Measurements from ENCODE around the gene SQOR. TPM values are rescaled to one million over a fixed set of nuclear protein-coding genes. Genes with fewer than 3 reads are reported as not detected.

The SQOR gene
- total RNA-seq, 5 donors from 2014 or later (not counting 1 experiment from before 2014, with no cell fraction given) = 29.5 to 43.0 (median 33.4) TPM

DNA sequence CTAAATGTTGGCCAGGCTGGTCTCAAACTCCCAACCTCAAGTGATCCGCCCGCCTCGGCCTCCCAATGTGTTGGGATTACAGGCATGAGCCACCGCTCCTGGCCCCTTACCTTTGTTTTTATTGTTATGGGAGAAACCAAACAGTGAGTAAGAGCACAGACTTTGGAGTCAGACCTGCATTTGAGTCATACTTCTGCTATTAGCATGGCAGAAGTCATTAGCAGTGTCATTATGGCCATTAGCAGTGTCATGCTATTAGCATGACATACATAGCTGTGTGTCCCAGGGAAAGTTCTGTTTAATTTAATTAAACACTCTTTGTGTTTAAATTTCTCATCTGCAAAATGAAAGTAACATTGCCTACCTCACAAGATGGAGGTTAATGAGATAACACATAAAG is 54.8 kb downstream of the SQOR start:
- Histone ChIP-seq H3K9me3 (no peaks in the 10 kb centered on the region), H3K27ac (ENCODE audit: low read length) (no peak overlapping the region), H3K27me3 (replicated peaks in 1 of 2; ENCODE audit: control insufficient read depth in 2 of 2, extremely low read depth in 1 of 2, insufficient read depth in 2 of 2, low read length in 1 of 2) (no peaks in the 10 kb centered on the region), H3K4me1 (ENCODE audit: control insufficient read depth in 1 of 2, extremely low read depth in 1 of 2, insufficient read depth in 2 of 2, low read length in 2 of 2) (no peaks in the 10 kb centered on the region), H3K36me3 (ENCODE audit: control insufficient read depth in 2 of 2, extremely low read depth in 1 of 2, insufficient read depth in 1 of 2, low read length in 1 of 2) (peaks cover 17 to 58% of the 10 kb centered on the region in 2 donors), H3K4me3 (ENCODE audit: control insufficient read depth in 1 of 2, extremely low read depth in 1 of 2, low read length in 1 of 2) (no peak overlapping the region)
- POLR2A ChIA-PET = no interaction called here
- WGBS (ENCODE audit: insufficient coverage) = 100% methylated on average over 1 of the region's 4 CpGs
- ATAC-seq (replicated peaks in 1 of 4) (no peak), DNase-seq (no peak)
- Mint-ChIP-seq H3K36me3 (peaks cover 58% of the 10 kb centered on the region), H3K9me3 (no peaks in the 10 kb centered on the region), H3K27ac (no peak overlapping the region), H3K27me3 (no peaks in the 10 kb centered on the region), H3K4me3 (no peak overlapping the region), H3K4me1 (no peaks in the 10 kb centered on the region)
- CTCF ChIA-PET = no interaction called here

DNA sequence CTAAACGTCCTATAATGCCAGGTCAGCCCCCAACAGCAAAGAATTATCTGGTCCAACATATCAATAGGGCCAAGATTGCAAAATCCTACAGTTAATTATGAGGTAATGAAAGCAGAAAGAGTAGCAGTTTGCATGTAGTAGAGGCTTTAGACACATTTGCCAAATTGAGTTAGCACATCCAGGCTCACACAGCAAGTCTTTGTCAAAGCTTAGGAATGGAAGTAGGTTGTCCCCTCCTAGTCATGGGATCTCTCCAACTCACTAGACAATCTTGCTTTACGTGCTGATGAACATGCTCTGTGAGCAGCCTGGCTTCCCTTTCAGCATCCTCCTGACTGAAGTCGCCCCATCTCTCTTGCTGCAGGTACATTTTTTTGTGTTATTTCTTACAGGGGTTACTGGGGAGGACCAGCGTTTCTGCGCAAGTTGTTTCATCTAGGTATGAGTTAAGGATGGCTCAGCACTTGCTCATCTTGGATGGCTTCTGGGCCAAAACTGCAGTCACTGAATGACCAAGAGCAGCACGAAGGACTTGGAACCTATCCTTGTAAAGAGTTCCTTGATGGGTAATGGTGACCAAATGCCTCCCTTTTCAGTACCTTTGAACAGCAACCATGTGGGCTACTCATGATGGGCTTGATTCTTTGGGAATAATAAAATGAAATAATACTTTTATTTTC is 55.9 kb downstream of the SQOR start:
- Histone ChIP-seq H3K36me3 (ENCODE audit: control insufficient read depth in 2 of 2, extremely low read depth in 1 of 2, insufficient read depth in 1 of 2, low read length in 1 of 2) (peaks cover 17 to 48% of the 10 kb centered on the region in 2 donors), H3K27ac (ENCODE audit: low read length) (no peak overlapping the region), H3K27me3 (replicated peaks in 1 of 2; ENCODE audit: control insufficient read depth in 2 of 2, extremely low read depth in 1 of 2, insufficient read depth in 2 of 2, low read length in 1 of 2) (no peaks in the 10 kb centered on the region), H3K4me3 (ENCODE audit: control insufficient read depth in 1 of 2, extremely low read depth in 1 of 2, low read length in 1 of 2) (no peak overlapping the region), H3K4me1 (ENCODE audit: control insufficient read depth in 1 of 2, extremely low read depth in 1 of 2, insufficient read depth in 2 of 2, low read length in 2 of 2) (no peaks in the 10 kb centered on the region), H3K9me3 (no peaks in the 10 kb centered on the region)
- Mint-ChIP-seq H3K36me3 (peaks cover 54% of the 10 kb centered on the region), H3K27ac (no peak overlapping the region), H3K4me3 (no peak overlapping the region), H3K9me3 (no peaks in the 10 kb centered on the region), H3K4me1 (no peaks in the 10 kb centered on the region), H3K27me3 (no peaks in the 10 kb centered on the region)
- no peak for ATAC-seq (replicated peaks in 1 of 4)
- ChIA-PET CTCF (interaction anchor here in 1 of 2 donors (0.6 kb wide), 1 partner anchor 15 kb away, joined by 3 read pairs; no protein-coding TSS in a partner anchor), POLR2A (no interaction called here)
- 100% methylated on average over 2 of the region's 6 CpGs for WGBS (ENCODE audit: insufficient coverage)
- no peak for DNase-seq

DNA sequence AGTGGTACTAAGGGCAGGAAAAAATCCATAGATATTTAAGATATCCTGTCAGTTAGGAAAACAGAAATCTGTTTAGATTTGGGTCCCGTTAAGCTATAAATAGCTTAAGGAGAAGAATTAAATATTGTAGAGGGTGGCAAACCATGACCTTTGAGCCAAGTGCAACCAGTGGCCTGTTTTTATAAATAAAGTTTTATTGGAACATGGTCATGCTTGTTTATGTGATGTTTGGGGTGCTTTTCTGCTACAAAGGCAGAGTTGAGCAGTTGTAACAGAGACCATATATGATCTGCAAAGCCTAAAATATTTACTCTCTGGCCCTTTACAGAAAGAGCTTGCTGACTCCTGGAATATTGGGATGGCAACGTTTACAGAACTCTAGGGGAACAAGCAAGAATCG is 66.3 kb downstream of the SQOR start:
- DNase-seq (no peak), ATAC-seq (replicated peaks in 1 of 4) (no peak)
- H3K27me3 ChIP-seq (replicated peaks in 1 of 2; ENCODE audit: control insufficient read depth in 2 of 2, extremely low read depth in 1 of 2, insufficient read depth in 2 of 2, low read length in 1 of 2) = peaks cover 0 to 11% of the 10 kb centered on the region in 2 experiments
- Mint-ChIP-seq H3K27ac (no peak overlapping the region), H3K9me3 (no peaks in the 10 kb centered on the region), H3K4me1 (peaks cover 14 to 28% (median 17%) of the 10 kb centered on the region in 3 donors), H3K27me3 (peaks cover 0 to 2% of the 10 kb centered on the region in 2 donors), H3K4me3 (no peak overlapping the region), H3K36me3 (peaks cover 8% of the 10 kb centered on the region)
- peaks cover 0 to 12% of the 10 kb centered on the region in 2 experiments for H3K4me1 ChIP-seq (ENCODE audit: control insufficient read depth in 1 of 2, extremely low read depth in 1 of 2, insufficient read depth in 2 of 2, low read length in 2 of 2)
- ChIA-PET CTCF (interaction anchor here in 1 of 2 donors (0.6 kb wide), 1 partner anchor 34 kb away, joined by 5 read pairs; no protein-coding TSS in a partner anchor), POLR2A (no interaction called here)
- H3K36me3 ChIP-seq (ENCODE audit: control insufficient read depth in 2 of 2, extremely low read depth in 1 of 2, insufficient read depth in 1 of 2, low read length in 1 of 2) = no peaks in the 10 kb centered on the region
- no peak overlapping the region for H3K27ac ChIP-seq (ENCODE audit: low read length)
- H3K4me3 ChIP-seq (ENCODE audit: control insufficient read depth in 1 of 2, extremely low read depth in 1 of 2, low read length in 1 of 2) = no peak overlapping the region
- no peaks in the 10 kb centered on the region for H3K9me3 ChIP-seq
- WGBS (ENCODE audit: insufficient coverage) = 100% methylated on average over 3 of the region's 3 CpGs

DNA sequence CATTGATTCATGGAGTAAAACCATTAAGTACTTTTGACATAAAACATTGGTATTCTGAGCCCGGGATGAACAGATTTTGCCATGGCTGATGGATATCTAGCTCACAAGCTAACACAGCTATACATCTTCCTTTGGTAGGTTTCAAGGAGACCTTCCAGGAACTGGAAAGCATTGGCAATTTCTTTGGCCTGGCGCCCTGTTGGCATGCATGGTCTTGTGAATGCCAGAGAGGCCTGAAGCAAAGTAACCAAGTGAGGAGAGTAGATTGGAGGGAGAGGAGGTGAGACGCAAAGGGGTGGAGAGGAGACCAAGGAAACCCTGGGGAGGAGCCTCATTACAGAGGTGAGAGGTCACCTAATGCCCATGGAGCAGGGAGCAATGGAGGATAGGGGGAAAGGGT is 67.2 kb downstream of the SQOR start:
- Mint-ChIP-seq H3K4me1 (peaks cover 14 to 22% (median 17%) of the 10 kb centered on the region in 3 donors), H3K9me3 (no peaks in the 10 kb centered on the region), H3K4me3 (no peak overlapping the region), H3K36me3 (peaks cover 4% of the 10 kb centered on the region), H3K27ac (no peak overlapping the region), H3K27me3 (peaks cover 0 to 2% of the 10 kb centered on the region in 2 donors)
- ChIA-PET CTCF (no interaction called here), POLR2A (no interaction called here)
- Histone ChIP-seq H3K27ac (ENCODE audit: low read length) (no peak overlapping the region), H3K27me3 (replicated peaks in 1 of 2; ENCODE audit: control insufficient read depth in 2 of 2, extremely low read depth in 1 of 2, insufficient read depth in 2 of 2, low read length in 1 of 2) (peaks cover 0 to 11% of the 10 kb centered on the region in 2 experiments), H3K9me3 (no peaks in the 10 kb centered on the region), H3K36me3 (ENCODE audit: control insufficient read depth in 2 of 2, extremely low read depth in 1 of 2, insufficient read depth in 1 of 2, low read length in 1 of 2) (no peaks in the 10 kb centered on the region), H3K4me1 (ENCODE audit: control insufficient read depth in 1 of 2, extremely low read depth in 1 of 2, insufficient read depth in 2 of 2, low read length in 2 of 2) (peaks cover 0 to 12% of the 10 kb centered on the region in 2 experiments), H3K4me3 (ENCODE audit: control insufficient read depth in 1 of 2, extremely low read depth in 1 of 2, low read length in 1 of 2) (no peak overlapping the region)
- WGBS (ENCODE audit: insufficient coverage) = 100% methylated on average over 2 of the region's 3 CpGs
- DNase-seq = no peak
- ATAC-seq (replicated peaks in 1 of 4) = no peak

DNA sequence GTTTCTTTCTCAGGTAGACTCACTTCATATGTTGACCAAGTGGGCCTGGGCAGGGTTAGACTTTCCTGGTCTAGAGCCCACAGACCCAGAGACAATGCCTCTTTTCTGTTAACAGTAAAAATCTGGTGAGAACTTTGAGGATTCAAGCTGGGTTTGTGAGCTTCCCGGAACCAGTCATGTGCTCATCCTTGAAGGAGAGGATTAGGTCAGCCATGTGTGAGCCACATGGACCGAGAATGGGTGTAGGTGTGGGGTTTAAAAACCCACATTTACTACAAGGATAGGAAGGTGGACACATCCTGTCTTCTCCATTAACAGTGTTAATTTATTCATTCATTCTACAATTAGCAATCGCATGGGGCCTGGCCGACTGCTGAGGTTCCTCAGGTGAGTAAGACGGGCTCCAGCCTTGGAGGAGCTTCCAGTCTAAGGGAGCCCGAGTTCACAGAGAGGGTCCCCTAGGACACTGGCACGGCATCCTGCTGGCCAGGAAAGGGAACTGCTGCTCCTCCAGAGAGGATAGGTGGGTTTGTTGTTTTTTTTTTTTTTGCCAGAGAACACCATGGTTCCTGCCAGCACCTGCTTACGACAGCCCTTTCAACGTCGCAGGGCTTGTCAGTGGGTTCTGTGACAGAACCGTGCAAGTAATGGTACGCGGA is 69.0 kb downstream of the SQOR start:
- Mint-ChIP-seq H3K27ac (no peak overlapping the region), H3K9me3 (no peaks in the 10 kb centered on the region), H3K4me1 (peaks cover 14 to 19% (median 17%) of the 10 kb centered on the region in 3 donors), H3K4me3 (peak overlapping the region; percentile 79 to 94 (median 84)), H3K36me3 (no peaks in the 10 kb centered on the region), H3K27me3 (peaks cover 0 to 2% of the 10 kb centered on the region in 2 donors)
- ChIA-PET POLR2A (interaction anchor here in 1 of 2 donors (0.7 kb wide), 1 partner anchor 524 kb away, joined by 6 read pairs; no protein-coding TSS in a partner anchor), CTCF (no interaction called here)
- DNase-seq (peak in 1 of 35 experiments; percentile 9), ATAC-seq (replicated peaks in 1 of 4) (peak in 1 of 4 experiments; percentile 20)
- Histone ChIP-seq H3K36me3 (ENCODE audit: control insufficient read depth in 2 of 2, extremely low read depth in 1 of 2, insufficient read depth in 1 of 2, low read length in 1 of 2) (no peaks in the 10 kb centered on the region), H3K4me3 (ENCODE audit: control insufficient read depth in 1 of 2, extremely low read depth in 1 of 2, low read length in 1 of 2) (peak overlapping the region; percentile 57 to 62), H3K27ac (ENCODE audit: low read length) (no peak overlapping the region), H3K4me1 (ENCODE audit: control insufficient read depth in 1 of 2, extremely low read depth in 1 of 2, insufficient read depth in 2 of 2, low read length in 2 of 2) (peaks cover 0 to 12% of the 10 kb centered on the region in 2 experiments), H3K27me3 (replicated peaks in 1 of 2; ENCODE audit: control insufficient read depth in 2 of 2, extremely low read depth in 1 of 2, insufficient read depth in 2 of 2, low read length in 1 of 2) (peaks cover 0 to 11% of the 10 kb centered on the region in 2 experiments), H3K9me3 (no peaks in the 10 kb centered on the region)
- WGBS (ENCODE audit: insufficient coverage) = 30% methylated on average over 10 of the region's 13 CpGs

DNA sequence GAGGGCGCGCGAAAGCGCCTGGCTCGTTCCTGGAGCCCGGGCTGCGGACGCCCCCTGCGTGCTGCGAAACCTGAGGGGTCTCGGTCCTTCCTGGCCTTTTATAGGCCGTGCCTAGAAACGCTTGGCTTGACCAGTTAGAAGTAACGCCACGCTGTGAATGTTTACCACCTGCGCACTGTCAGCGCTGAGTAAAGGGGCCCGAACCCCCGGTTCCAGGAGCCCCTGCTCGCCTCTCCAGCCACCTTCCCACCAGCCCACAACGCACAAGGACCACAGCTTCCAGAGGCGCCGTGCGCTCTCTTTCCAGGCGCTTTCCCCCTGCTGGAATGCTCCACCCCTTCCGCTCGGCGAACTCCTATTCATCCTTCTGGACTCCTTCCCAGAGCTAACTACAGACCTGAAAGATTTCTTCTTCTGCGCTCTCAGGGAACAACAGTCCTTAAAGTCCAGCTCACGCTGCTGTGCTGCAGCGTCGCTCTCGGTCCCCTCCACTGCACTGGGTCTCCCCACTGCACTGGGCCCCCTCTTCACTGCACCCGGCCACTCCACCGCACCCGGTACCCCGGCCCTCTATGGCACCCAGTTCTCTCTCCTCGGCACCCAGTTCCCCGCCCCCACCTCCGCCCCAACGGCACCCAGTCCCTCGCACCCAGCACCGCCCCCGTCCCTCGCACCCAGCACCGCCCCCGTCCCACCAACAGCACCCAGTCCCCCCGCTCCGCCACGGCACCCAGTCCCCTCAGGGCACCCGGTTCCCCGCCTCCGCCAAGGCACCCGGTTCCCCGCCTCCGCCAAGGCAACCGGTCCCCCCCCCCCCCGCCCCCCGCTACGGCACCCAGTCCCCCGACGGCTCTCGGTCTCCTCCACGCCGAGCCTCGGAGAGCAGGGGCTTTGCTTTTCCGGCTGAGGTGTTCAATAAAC is 69.8 kb downstream of the SQOR start:
- H3K4me1 ChIP-seq (ENCODE audit: control insufficient read depth in 1 of 2, extremely low read depth in 1 of 2, insufficient read depth in 2 of 2, low read length in 2 of 2) = peaks cover 0 to 12% of the 10 kb centered on the region in 2 experiments
- Mint-ChIP-seq H3K9me3 (no peaks in the 10 kb centered on the region), H3K36me3 (no peaks in the 10 kb centered on the region), H3K27me3 (peaks cover 0 to 2% of the 10 kb centered on the region in 2 donors), H3K4me1 (peaks cover 14 to 19% (median 17%) of the 10 kb centered on the region in 3 donors), H3K27ac (peak overlapping the region in 1 of 2 donors; percentile 75), H3K4me3 (peak overlapping the region; percentile 84 to 94 (median 93))
- ChIA-PET CTCF (interaction anchor here (0.7 to 1.1 kb wide), 6 partner anchors 10 to 223 kb away, joined by 3 read pairs; no protein-coding TSS in a partner anchor), POLR2A (interaction anchor here in 1 of 2 donors (0.6 kb wide), 1 partner anchor 13 kb away, joined by 4 read pairs; no protein-coding TSS in a partner anchor)
- peak; percentile 31 to 55 (median 46) for ATAC-seq (replicated peaks in 1 of 4)
- H3K9me3 ChIP-seq = no peaks in the 10 kb centered on the region
- H3K27ac ChIP-seq (ENCODE audit: low read length) = no peak overlapping the region
- H3K4me3 ChIP-seq (ENCODE audit: control insufficient read depth in 1 of 2, extremely low read depth in 1 of 2, low read length in 1 of 2) = peak overlapping the region; percentile 62 to 81
- DNase-seq = peak in 19 of 35 experiments; percentile 1 to 30 (median 11)
- WGBS (ENCODE audit: insufficient coverage) = 8% methylated on average over 38 of the region's 67 CpGs
- no peaks in the 10 kb centered on the region for H3K36me3 ChIP-seq (ENCODE audit: control insufficient read depth in 2 of 2, extremely low read depth in 1 of 2, insufficient read depth in 1 of 2, low read length in 1 of 2)
- peaks cover 0 to 11% of the 10 kb centered on the region in 2 experiments for H3K27me3 ChIP-seq (replicated peaks in 1 of 2; ENCODE audit: control insufficient read depth in 2 of 2, extremely low read depth in 1 of 2, insufficient read depth in 2 of 2, low read length in 1 of 2)
